Measurements from ENCODE around the gene LRP5.

- TF ChIP-seq EZH2 (IDR thresholded peaks at IDR 0.05) (no peak), POLR2A (IDR thresholded peaks at IDR 0.05; ENCODE audit: borderline replicate concordance, extremely low read depth, insufficient read depth, insufficient read length) (no peak), POLR2AphosphoS5 (IDR thresholded peaks at IDR 0.05; ENCODE audit: low read depth, low read length) (no peak)
Observed at GRCh38 chr11:68332186-68332585, 19.8 kb downstream of the LRP5 start.

Data from HCT116 (cell line).